ENCODE results near the gene SLC16A1.
"Not testable (repeated sequence)": the region's sequence is repeated elsewhere in the genome, so short reads cannot be mapped to it uniquely, and the experiment has no call there.

Gene SLC16A1

DNA sequence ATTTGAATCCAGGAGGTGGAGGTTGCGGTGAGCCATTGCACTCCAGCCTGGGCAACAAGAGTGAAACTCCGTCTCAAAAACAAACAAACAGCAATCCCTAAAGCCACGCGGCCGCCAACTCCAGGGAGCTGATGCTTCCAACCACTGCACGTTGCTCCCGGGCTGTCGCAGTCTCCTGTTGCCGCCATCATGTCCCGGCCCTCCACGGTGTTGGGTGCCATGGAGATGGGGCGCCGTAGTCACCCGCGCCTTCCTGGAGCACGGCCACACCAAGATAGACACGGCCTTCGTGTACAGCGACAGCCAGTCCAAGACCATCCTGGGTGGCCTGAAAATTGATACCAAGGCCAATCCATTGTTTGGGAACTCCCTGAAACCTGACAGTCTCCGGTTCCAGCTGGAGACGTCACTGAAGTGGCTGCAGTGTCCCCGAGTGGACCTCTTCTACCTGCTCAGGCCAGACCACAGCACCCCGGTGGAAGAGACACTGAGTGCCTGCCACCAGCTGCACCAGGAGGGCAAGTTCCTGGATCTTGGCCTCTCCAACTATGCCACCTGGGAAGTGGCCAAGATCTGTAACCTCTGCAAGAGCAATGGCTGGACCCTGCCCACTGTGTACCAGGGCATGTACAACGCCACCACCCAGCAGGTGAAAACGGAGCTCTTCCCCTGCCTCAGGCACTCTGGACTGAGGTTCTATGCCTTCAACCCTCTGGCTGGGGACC, 32.6 kb downstream of the SLC16A1 start:
- no peak for DNase-seq

DNA sequence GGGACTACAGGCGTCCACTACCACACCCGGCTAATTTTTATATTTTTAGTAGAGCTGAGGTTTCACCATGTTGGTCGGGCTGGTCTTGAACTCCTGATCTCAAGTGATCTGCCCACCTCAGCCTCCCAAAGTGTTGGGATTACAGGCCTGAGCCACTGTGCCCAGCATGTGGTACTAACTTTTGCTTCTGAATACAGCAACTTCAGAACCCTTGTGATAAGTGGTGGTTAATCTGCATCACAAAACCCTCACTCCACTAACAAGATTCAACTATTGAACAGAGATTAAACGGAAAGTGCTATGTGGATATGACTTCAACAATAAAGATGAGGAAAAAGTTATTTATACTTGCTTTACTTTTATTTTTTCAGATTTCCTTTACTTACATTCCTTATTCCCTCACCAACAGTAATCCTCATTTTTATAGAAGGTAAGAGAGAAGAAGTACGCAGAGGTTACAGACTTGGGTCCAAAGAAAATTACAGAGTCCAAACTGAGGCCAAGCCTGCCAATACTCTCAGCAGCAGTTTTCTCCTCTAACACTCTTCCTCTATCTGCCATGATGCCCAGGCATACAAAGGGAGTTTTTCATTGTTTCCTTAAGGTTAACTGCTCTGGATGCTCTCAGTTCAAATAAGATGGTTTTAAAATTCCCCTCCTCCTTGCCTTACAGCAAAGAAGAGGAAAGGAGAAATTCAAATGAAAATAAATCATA, 44.3 kb downstream of the SLC16A1 start:
- DNase-seq, result no peak

DNA sequence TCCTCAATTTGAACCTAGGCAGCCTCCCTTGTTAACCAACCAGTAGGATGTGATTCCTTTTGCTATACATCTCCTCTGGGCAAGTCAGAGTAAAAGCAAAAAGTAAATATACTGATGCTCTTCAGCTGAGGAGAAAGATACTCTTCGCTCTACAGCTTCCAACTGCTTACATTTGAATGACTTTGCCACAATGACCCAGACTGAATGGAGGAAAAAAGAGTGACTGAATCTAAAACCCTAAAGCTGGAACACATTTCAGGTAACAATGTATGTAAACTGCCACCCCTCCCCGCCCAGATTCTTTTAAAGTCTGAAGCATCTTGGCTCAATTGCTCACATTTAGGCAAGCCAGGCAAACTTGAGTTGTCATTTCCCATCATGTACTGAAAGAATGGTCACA, 46.1 kb downstream of the SLC16A1 start:
- no peak for DNase-seq

DNA sequence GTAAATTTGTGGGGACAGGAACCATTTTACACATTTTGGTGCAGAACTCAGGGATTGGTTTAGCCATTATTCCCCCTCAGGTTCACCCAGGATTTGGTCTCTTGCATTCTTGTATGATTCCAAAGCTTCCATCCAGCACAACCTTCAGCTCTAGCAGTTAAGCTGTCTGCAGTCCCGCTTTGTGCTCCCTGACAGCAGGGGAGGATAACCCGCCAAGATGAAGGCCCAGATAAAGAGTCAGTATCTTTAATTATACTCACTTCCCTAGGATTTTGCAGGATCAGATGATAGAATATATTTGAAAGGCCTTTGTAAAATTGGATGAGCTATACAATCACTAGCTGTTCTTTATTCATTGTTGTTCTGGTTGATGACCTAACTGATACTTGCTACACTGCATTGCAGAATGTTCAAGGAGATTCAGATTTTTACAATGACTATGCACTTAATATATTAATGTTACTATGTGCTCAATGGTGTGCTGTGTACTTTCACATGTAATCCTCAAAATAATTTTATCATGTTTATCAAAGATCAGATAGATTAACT, 49.8 kb downstream of the SLC16A1 start:
- DNase-seq, result no peak

GRCh38 chr1:112905395-112906149, 50.4 kb downstream of the SLC16A1 start:
- no peak for DNase-seq

- DNase-seq, result no peak
These were observed 51.1 kb downstream of the SLC16A1 start for GRCh38 chr1:112904831-112905261.

- DNase-seq, result no peak
These were observed 51.7 kb downstream of the SLC16A1 start for GRCh38 chr1:112904071-112904830.

DNA sequence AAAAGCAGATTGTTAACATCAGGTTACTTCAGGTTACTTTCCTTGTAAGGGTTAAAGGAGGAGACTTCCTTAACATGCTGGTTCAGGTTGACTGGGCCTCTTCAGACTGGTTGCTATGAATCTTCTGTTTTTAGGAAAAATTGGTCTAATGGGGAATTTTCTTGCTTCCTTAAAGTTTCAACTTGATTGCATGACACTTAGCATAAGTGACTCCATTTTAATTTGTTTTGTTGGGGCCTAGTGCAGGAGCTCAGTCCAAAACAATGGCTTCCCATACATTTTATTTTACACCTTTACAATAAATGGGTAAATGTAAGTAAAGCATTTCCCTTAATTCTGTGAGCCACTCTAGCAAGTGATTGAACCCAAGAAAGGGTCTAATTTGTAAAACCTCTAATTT, 53.8 kb downstream of the SLC16A1 start:
- DNase-seq, result no peak

- no peak for DNase-seq
These were observed 54.6 kb downstream of the SLC16A1 start for GRCh38 chr1:112901387-112901786.

GRCh38 chr1:112896783-112897182, 59.2 kb downstream of the SLC16A1 start:
- DNase-seq, result no peak

DNA sequence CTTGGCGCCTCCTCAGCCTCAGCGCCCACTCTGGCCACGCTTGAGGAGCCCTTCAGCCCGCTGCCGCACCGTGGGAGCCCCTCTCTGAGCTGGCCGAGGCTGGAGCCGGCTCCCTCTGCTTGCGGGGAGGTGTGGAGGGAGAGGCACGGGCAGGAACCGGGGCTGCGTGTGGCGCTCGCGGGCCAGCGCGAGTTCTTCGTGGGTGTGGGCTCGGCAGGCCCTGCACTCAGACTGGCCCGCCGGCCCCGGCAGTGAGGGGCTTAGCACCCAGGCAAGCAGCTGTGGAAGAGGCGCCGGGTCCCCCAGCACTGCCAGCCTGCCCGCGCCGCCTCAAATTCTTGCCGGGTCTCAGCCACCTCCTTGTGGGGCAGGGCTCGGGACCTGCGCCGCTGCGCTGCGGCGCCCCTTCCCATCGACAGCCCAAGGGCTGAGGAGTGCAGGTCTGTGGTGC, 61.4 kb downstream of the SLC16A1 start:
- no peak for DNase-seq

- DNase-seq, result no peak
These were observed 62.0 kb downstream of the SLC16A1 start for GRCh38 chr1:112894010-112894292.

DNA sequence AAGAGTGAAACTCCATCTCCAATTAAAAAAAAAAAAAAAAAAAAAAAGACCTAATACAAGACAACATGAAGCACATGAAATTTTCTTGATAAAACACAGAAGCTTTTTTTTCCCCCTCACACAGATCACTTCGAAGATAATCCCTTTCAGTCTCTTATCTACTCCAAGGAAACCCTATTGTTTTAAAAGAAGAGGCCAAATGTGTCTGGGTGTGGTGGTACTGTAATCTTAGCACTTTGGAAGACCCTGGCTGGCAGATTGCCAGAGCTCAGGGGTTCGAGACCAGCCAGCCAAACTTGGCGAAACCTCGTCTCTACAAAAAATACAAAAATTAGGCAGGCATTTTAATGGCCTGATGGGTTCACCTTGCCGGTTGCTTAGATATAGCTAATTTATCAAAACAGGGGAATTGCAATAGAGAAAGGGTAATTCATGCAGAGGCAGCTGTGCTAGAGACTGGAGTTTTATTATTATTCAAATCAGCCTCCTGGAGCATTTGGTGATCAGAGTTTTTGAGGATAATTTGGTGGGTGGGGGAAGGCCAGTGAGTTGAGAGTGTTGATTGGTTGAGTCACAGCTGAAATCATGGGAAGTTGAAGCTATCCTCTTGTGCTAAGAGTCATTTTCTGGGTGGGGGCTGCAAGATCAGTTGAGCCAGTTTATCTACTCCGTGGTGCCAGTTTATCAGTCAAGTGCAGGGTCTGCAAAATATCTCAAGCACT, 62.5 kb downstream of the SLC16A1 start:
- no peak for DNase-seq

- not testable (repeated sequence) for DNase-seq
These were observed 66.1 kb downstream of the SLC16A1 start for GRCh38 chr1:112889906-112890305.

- DNase-seq, result no peak
These were observed 66.8 kb downstream of the SLC16A1 start for GRCh38 chr1:112889052-112889768.

DNA sequence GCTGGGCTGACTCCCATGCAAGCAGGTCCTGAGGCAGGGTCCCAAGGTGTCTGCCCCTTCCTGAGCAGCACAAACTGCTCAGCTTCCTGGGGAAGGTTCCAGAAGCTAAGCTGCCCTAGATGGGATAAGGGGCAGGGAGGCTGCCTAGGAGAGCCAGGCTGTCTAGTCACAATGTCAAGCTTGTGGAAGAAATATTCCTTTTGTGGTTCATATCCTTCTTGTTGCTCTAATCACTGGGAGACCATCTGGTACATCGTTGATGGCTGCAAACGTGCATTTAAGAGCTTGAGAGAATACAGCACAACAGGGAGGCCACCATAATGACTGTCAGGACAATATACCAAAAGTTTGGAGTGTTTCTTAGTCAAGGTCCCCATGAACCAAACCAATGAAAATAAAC, 67.4 kb downstream of the SLC16A1 start:
- DNase-seq, result no peak

GRCh38 chr1:112887599-112888283, 68.3 kb downstream of the SLC16A1 start:
- peak; percentile 15 for DNase-seq

DNA sequence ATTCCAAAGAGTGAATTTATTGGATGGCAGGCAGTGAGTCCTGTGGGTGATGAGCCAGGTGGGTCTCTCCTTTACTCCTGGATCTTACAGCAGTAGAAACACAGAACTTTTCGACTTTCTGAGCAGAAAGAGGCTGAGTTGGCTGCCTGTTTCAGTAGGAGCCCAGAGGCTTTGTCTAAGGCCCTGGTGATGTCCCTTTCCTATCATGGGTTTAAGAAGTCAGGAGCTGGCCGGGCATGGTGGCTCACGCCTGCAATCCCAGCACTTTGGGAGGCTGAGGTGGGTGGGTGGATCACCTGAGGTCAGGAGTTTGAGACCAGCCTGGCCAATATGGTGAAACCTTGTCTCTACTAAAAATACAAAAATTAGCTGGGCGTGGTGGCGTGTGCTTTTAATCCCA, 71.0 kb downstream of the SLC16A1 start:
- not testable (repeated sequence) for DNase-seq

GRCh38 chr1:112882271-112882744, 73.7 kb downstream of the SLC16A1 start:
- no peak for DNase-seq

GRCh38 chr1:112881742-112882127, 74.3 kb downstream of the SLC16A1 start:
- no peak for DNase-seq

- DNase-seq, result no peak
These were observed 76.2 kb downstream of the SLC16A1 start for GRCh38 chr1:112879834-112880233.
